Subcutaneous adipose tissue (tissue), 4 donors: ENCODE measurements around the gene NIN. TPM values are rescaled to one million over a fixed set of nuclear protein-coding genes. Genes with fewer than 3 reads are reported as not detected.

Source experiments
- total RNA-seq, 4 donors: library from RNA; depleted of rRNA; stranded (reverse); fragments of >200 nt; gene quantifications; one replicate each; pipeline ENCODE4 v1.1.0, GENCODE V29; 2016
- TF ChIP-seq, protein P1 (sequence below): fragments of 450-650 bp; IDR thresholded peaks from one replicate; pipeline ENCODE4 v1.5.1; 2016; ENCODE audit warnings: low read depth, mild to moderate bottlenecking, control low read depth, antibody characterized with exemption, moderate library complexity

The NIN gene
- total RNA-seq, 4 donors from 2014 or later: 33.2 to 44.0 (median 40.6) TPM

DNA sequence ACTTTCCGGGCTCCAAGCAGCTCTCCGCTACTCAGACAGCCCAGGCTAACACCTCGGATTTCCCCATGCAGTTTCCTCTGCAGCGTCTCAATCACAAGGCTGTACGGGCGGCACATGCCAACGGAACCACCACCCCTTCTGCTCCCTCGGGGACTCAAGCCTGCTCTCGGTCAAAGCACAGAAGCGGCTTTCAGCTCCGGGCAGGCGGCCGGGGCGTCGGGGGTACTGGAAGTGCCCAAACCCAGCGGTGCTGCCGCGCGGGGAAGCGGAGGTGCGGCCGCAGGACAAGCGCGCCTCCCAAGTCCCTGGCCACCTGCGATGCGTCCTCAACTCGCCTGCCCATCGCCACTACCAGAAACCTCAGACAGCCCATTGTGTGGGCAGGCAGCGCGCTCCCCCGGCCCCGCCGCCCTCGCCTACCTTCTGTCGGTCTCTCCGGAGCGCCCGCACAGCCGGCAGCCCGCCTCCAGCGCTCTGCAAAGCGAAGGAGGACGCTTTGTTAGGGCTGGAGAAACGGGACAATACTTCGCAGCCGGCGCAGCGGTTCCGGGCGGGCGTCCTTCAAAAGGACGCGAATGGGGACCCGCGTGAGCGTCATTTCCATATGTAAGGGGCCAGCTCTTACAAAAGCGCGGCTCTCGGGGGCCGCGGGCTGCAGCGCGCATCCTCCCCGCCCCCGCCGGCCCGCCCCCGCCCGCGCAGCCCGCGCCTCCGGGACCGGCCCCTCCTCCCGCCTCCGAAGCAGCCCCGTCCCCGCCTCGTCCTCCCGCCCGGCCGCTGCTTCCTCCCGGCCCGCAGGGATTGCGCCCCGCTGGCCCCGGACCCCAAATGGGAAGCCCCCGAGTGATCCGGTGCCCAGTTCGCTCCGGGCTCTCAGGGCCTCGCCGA lies 674 bp downstream of the NIN start:
- TF ChIP-seq, protein P1, sequence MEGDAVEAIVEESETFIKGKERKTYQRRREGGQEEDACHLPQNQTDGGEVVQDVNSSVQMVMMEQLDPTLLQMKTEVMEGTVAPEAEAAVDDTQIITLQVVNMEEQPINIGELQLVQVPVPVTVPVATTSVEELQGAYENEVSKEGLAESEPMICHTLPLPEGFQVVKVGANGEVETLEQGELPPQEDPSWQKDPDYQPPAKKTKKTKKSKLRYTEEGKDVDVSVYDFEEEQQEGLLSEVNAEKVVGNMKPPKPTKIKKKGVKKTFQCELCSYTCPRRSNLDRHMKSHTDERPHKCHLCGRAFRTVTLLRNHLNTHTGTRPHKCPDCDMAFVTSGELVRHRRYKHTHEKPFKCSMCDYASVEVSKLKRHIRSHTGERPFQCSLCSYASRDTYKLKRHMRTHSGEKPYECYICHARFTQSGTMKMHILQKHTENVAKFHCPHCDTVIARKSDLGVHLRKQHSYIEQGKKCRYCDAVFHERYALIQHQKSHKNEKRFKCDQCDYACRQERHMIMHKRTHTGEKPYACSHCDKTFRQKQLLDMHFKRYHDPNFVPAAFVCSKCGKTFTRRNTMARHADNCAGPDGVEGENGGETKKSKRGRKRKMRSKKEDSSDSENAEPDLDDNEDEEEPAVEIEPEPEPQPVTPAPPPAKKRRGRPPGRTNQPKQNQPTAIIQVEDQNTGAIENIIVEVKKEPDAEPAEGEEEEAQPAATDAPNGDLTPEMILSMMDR: no peak

GRCh38 chr14:50829489-50830043 lies 1.4 kb downstream of the NIN start:
- TF ChIP-seq, protein P1: no peak

GRCh38 chr14:50828721-50829488 lies 2.1 kb downstream of the NIN start:
- TF ChIP-seq, protein P1: no peak

- TF ChIP-seq, protein P1: no peak
These were observed 4.3 kb downstream of the NIN start for GRCh38 chr14:50826681-50827080.

- TF ChIP-seq, protein P1: no peak
These were observed 5.7 kb downstream of the NIN start for GRCh38 chr14:50825307-50825706.

- TF ChIP-seq, protein P1: no peak
These were observed 7.0 kb downstream of the NIN start for GRCh38 chr14:50823762-50824636.
